ENCODE results near the gene KCNK1. TPM values are rescaled to one million over a fixed set of nuclear protein-coding genes. Genes with fewer than 3 reads are reported as not detected.

Gene KCNK1
- total and polyA plus RNA-seq, 12 donors = 0.83 to 9.7 (median 3.7) TPM

- Histone ChIP-seq H3K27ac (no peak overlapping the region), H3K4me1 (replicated peaks in 1 of 2) (no peaks in the 10 kb centered on the region), H3K36me3 (replicated peaks in 1 of 2) (no peaks in the 10 kb centered on the region), H3K9me3 (replicated peaks in 1 of 3) (no peaks in the 10 kb centered on the region), H3K27me3 (no peaks in the 10 kb centered on the region), H3K4me3 (no peak overlapping the region)
- no peak for DNase-seq
- WGBS, 4 donors = 76 to 98% (median 89%) methylated on average over 2 of the region's 2 CpGs
- TF ChIP-seq POLR2A (IDR thresholded peaks at IDR 0.05) = no peak
- TF ChIP-seq CTCF (IDR thresholded peaks at IDR 0.05) = no peak
- intact Hi-C loops (cut with DNase I) = no loop called here
Observed at GRCh38 chr1:233586301-233586700, 27.6 kb upstream of the KCNK1 start.

- Histone ChIP-seq H3K9me3 (replicated peaks in 1 of 3) (no peaks in the 10 kb centered on the region), H3K4me1 (replicated peaks in 1 of 2) (no peaks in the 10 kb centered on the region), H3K36me3 (replicated peaks in 1 of 2) (no peaks in the 10 kb centered on the region), H3K27ac (no peak overlapping the region), H3K27me3 (no peaks in the 10 kb centered on the region), H3K4me3 (no peak overlapping the region)
- no peak for TF ChIP-seq CTCF (IDR thresholded peaks at IDR 0.05)
- TF ChIP-seq POLR2A (IDR thresholded peaks at IDR 0.05) = no peak
- DNase-seq = no peak
- intact Hi-C loops (cut with DNase I) = no loop called here
- WGBS, 4 donors = 71 to 89% (median 86%) methylated on average over 4 of the region's 4 CpGs
Observed at GRCh38 chr1:233587196-233587595, 26.7 kb upstream of the KCNK1 start.

- no peaks in the 10 kb centered on the region for H3K36me3 ChIP-seq (replicated peaks in 1 of 2)
- no peaks in the 10 kb centered on the region for H3K4me1 ChIP-seq (replicated peaks in 1 of 2)
- no peaks in the 10 kb centered on the region for H3K9me3 ChIP-seq (replicated peaks in 1 of 3)
- peak in 1 of 7 donors; percentile 13 for DNase-seq
- intact Hi-C loops (cut with DNase I) = no loop called here
- no peaks in the 10 kb centered on the region for H3K27me3 ChIP-seq
- TF ChIP-seq CTCF (IDR thresholded peaks at IDR 0.05) (no peak), POLR2A (IDR thresholded peaks at IDR 0.05) (no peak)
- H3K27ac ChIP-seq = no peak overlapping the region
- WGBS, 4 donors = 23 to 36% (median 32%) methylated on average over 15 to 17 of the region's 17 CpGs
- no peak overlapping the region for H3K4me3 ChIP-seq
Observed at GRCh38 chr1:233587958-233588799, 25.7 kb upstream of the KCNK1 start.

- TF ChIP-seq CTCF (IDR thresholded peaks at IDR 0.05) = no peak
- H3K36me3 ChIP-seq (replicated peaks in 1 of 2) = no peaks in the 10 kb centered on the region
- H3K27ac ChIP-seq = no peak overlapping the region
- intact Hi-C loops (cut with DNase I) = no loop called here
- H3K9me3 ChIP-seq (replicated peaks in 1 of 3) = no peaks in the 10 kb centered on the region
- DNase-seq = no peak
- no peak overlapping the region for H3K4me3 ChIP-seq
- 61 to 68% (median 67%) methylated on average over 2 of the region's 2 CpGs for WGBS, 4 donors
- H3K27me3 ChIP-seq = no peaks in the 10 kb centered on the region
- H3K4me1 ChIP-seq (replicated peaks in 1 of 2) = peaks cover 0 to 12% of the 10 kb centered on the region in 2 donors
Observed at GRCh38 chr1:233597489-233597901, 16.4 kb upstream of the KCNK1 start.
